ACHN (cell line): ENCODE measurements around the gene TAS2R14.
A peak's percentile ranks its signal among the peaks of the same experiment; 100 is the strongest.

Source experiments
- DNase-seq: peaks from one replicate; pipeline ENCODE4 v3.0.0-alpha.2; 2015
- in situ Hi-C: cut with HindIII; loops from 2 replicates; pipeline ENCODE4 v1.10.0; 2017; ENCODE audit warnings: low sequenced_read_pairs, low pct_ligation_motif_present, low pct_unique_long_range_greater_than_20kb

Gene TAS2R14

GRCh38 chr12:10939163-10939562 lies at the start of gene TAS2R14:
TSS of gene TAS2R14 (minus strand) at chr12:10939263. CDS start at chr12:10939207, 56 bp downstream.
- in situ Hi-C loops, result no loop called here
- no peak for DNase-seq

- in situ Hi-C loops, result no loop called here
- no peak for DNase-seq
Observed at GRCh38 chr12:10986812-10987211, 47.7 kb upstream of the TAS2R14 start, which contains the start of gene TAS2R50. TSS of gene TAS2R50 (minus strand) at chr12:10986912. CDS start at chr12:10986860, 52 bp downstream.

- DNase-seq, result no peak
Observed at GRCh38 chr12:10982244-10982643, 43.2 kb upstream of the TAS2R14 start.

GRCh38 chr12:10974965-10975364 lies 35.9 kb upstream of the TAS2R14 start:
- in situ Hi-C loops, result no loop called here
- DNase-seq, result no peak

More at GRCh38 chr12:10982244-10982643, 43.2 kb upstream of the TAS2R14 start:
- in situ Hi-C loops, result no loop called here

GRCh38 chr12:10968765-10969456 lies 29.8 kb upstream of the TAS2R14 start:
- DNase-seq, result no peak
- in situ Hi-C loops, result no loop called here

GRCh38 chr12:10967409-10967808 lies 28.3 kb upstream of the TAS2R14 start:
- in situ Hi-C loops, result no loop called here
- DNase-seq, result no peak

GRCh38 chr12:10966314-10966713 lies 27.3 kb upstream of the TAS2R14 start:
- in situ Hi-C loops, result no loop called here
- no peak for DNase-seq

- in situ Hi-C loops, result no loop called here
- no peak for DNase-seq
Observed at GRCh38 chr12:10965476-10965875, 26.4 kb upstream of the TAS2R14 start.

- in situ Hi-C loops, result no loop called here
- DNase-seq, result no peak
Observed at GRCh38 chr12:10960211-10960610, 21.1 kb upstream of the TAS2R14 start.

GRCh38 chr12:10959804-10960203 lies 20.7 kb upstream of the TAS2R14 start:
- in situ Hi-C loops, result no loop called here
- DNase-seq, result peak; percentile 13

- no peak for DNase-seq
- in situ Hi-C loops, result no loop called here
Observed at GRCh38 chr12:10957741-10958140, 18.7 kb upstream of the TAS2R14 start.

- in situ Hi-C loops, result no loop called here
- no peak for DNase-seq
Observed at GRCh38 chr12:10956085-10956484, 17.0 kb upstream of the TAS2R14 start.

- in situ Hi-C loops, result no loop called here
- no peak for DNase-seq
Observed at GRCh38 chr12:10952645-10953044, 13.6 kb upstream of the TAS2R14 start.

GRCh38 chr12:10943167-10943566 lies 4.1 kb upstream of the TAS2R14 start:
- DNase-seq, result no peak
- in situ Hi-C loops, result no loop called here

GRCh38 chr12:10941916-10942607 lies 3.0 kb upstream of the TAS2R14 start:
- peak; percentile 17 for DNase-seq

GRCh38 chr12:10941369-10941768 lies 2.3 kb upstream of the TAS2R14 start:
- in situ Hi-C loops, result no loop called here
- no peak for DNase-seq

More at GRCh38 chr12:10941916-10942607, 3.0 kb upstream of the TAS2R14 start:
- in situ Hi-C loops, result no loop called here

GRCh38 chr12:10940389-10940788 lies 1.3 kb upstream of the TAS2R14 start:
- in situ Hi-C loops, result no loop called here
- DNase-seq, result peak; percentile 31

- in situ Hi-C loops, result no loop called here
- no peak for DNase-seq
Observed at GRCh38 chr12:10936506-10936905, 2.6 kb downstream of the TAS2R14 start.

- DNase-seq, result no peak
- in situ Hi-C loops, result no loop called here
Observed at GRCh38 chr12:10928746-10929286, 10.2 kb downstream of the TAS2R14 start, which contains the start of gene PRH2. TSS of gene PRH2 (plus strand) at chr12:10929236. CDS start at chr12:10929274, 38 bp downstream.
